AML-193 (cell line): ENCODE data around the gene CNDP2.

Experiments
- DNase-seq, 2 experiments: peaks; one replicate each; lab custom pipeline; 2025; lab: John Stamatoyannopoulos, UW

CNDP2 gene

GRCh38 chr18:74571895-74572680, 75.9 kb downstream of the CNDP2 start:
- DNase-seq = no peak

- DNase-seq = no peak
Observed at GRCh38 chr18:74573053-74573452, 76.9 kb downstream of the CNDP2 start.
